ENCODE results near the gene TOPAZ1.
"Not testable (repeated sequence)": the region's sequence is repeated elsewhere in the genome, so short reads cannot be mapped to it uniquely, and the experiment has no call there.

TOPAZ1 gene

DNA sequence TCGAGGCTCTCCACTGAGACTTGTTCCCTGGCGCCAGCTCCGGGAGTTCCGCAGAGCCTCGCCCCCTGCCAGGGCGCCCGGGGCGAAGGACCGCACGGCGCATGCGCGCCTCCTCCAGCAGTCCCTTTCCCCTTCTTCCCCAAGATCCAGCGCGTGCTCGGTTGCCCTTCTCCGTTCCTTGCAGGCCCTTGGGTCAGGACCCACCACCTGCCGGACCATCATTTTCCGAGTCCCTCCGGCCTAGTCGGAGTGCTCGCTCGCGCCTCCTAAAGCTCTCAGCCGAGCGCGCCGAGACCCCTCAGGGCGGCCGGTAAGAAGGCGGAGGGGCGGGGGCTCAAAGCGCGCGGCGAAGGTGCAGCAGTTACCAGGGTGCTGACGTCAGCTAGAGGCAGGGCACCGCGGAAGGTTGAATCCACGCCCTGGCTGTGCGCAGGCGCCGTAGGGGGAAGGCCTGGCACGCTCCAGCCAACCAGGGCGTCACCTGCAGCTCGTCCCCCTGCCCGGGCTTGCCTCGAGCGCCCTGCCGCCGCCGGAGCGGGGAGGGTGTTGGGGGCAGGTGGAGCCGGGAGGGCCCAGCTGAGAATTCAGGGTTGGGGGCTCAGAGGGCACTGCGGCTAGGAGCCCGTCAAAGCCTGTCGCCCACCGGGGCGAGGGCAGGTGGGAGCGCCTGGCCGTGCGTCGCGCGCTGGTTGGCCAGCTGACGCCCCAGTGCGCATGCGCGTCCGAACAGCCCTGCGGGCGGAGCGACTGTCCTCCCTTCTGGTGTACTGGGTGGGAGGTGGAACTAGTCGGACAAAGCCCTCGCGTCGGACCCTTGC lies 96.5 kb downstream of the TOPAZ1 start, which contains the start of gene TCAIM:
Gene TCAIM, plus strand, starts transcription at position 757 of the 818 bp plus-strand sequence. CDS start 16,017 bp downstream, outside the sequence.
- TF ChIP-seq, protein P1, sequence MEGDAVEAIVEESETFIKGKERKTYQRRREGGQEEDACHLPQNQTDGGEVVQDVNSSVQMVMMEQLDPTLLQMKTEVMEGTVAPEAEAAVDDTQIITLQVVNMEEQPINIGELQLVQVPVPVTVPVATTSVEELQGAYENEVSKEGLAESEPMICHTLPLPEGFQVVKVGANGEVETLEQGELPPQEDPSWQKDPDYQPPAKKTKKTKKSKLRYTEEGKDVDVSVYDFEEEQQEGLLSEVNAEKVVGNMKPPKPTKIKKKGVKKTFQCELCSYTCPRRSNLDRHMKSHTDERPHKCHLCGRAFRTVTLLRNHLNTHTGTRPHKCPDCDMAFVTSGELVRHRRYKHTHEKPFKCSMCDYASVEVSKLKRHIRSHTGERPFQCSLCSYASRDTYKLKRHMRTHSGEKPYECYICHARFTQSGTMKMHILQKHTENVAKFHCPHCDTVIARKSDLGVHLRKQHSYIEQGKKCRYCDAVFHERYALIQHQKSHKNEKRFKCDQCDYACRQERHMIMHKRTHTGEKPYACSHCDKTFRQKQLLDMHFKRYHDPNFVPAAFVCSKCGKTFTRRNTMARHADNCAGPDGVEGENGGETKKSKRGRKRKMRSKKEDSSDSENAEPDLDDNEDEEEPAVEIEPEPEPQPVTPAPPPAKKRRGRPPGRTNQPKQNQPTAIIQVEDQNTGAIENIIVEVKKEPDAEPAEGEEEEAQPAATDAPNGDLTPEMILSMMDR (IDR thresholded peaks at IDR 0.05), result no peak
- peak within 1 kb of the TSS; percentile 88 for H3K4me3 ChIP-seq
- DNase-seq (ENCODE audit: low spot score), result peak; percentile 99
- peak within 1 kb of the TSS; percentile 96 to 98 for H3K27ac ChIP-seq

DNA sequence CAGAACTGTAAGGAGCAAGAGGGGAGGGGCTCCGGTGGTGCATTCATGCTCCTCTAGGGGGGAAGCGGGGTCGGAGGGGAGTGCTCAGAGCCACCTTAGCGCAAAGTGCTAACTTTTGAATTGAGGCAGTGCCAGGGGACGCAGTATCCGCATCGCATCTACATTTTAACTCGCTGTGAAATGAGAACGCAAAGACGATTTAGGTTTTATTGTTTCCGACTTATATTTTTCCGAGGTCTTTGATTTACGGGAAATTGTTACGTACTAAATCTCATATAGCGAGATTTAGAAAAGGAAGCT lies 97.1 kb downstream of the TOPAZ1 start:
- H3K4me3 ChIP-seq, result peak overlapping the region; percentile 88
- peak overlapping the region; percentile 96 to 98 for H3K27ac ChIP-seq
- TF ChIP-seq, protein P1 (IDR thresholded peaks at IDR 0.05), result no peak
- no peak for DNase-seq (ENCODE audit: low spot score)

DNA sequence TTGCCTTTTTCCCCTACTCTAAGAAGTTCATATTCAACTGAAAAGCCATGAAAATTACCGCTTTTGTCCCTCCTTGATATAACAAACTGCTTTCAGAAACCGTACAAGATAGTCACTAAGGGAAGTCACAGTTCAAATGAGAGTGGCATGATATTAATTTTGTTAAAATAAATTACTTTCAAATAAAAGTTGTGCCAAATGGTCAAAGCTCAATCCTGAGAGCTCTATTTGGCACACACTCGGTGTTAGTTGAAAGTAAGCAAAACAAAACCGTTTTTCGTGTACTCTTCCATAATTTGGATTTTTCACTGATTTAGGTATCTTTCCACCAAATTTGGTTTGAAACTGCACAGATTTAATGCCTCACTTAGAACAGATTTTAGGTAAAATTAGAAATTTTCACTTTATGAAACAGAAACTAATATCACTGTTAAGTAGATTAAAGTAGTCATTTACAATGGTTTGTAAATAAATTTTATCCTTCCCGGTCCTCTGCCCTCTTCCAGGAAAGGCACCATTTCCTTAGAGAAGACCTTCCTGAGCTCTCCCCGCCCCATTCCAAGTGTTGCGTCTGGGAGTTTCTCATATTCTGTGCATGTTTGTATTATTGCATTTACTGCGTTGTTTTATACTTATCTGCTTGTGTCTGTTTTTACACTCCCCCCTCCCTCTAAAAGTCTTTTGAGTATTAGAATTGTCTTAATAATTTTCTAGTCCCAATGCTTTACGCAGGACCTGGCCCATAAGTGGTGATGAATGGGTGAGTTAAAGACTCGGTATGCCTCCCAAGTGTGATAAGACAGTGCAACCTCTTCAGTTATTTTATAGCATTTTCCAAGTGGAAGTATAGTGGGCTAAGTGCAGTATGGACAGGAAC lies 97.7 kb downstream of the TOPAZ1 start:
- TF ChIP-seq, protein P1 (IDR thresholded peaks at IDR 0.05), result no peak
- Histone ChIP-seq H3K27ac (peak overlapping the region; percentile 96 to 98), H3K4me3 (peak overlapping the region; percentile 88)
- no peak for DNase-seq (ENCODE audit: low spot score)

DNA sequence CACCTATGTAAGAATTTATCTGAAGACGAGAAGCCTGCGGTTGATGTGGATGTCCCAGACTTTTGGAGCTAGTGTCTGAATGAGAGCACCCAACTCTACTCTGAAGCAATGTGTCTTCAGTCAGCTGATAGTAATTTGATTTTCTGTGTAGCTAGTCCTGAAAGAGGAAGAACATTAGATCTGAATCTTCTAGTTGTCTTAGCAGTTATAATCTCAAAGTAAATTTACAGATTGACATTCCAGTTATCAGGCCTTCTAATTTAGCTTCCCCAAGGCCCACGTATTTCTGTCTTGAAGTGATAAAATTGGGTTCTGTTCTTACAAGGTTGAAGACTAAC lies 98.3 kb downstream of the TOPAZ1 start:
- DNase-seq (ENCODE audit: low spot score), result no peak
- Histone ChIP-seq H3K27ac (peak overlapping the region; percentile 42 to 96), H3K4me3 (peak overlapping the region; percentile 88)
- TF ChIP-seq, protein P1 (IDR thresholded peaks at IDR 0.05), result no peak

DNA sequence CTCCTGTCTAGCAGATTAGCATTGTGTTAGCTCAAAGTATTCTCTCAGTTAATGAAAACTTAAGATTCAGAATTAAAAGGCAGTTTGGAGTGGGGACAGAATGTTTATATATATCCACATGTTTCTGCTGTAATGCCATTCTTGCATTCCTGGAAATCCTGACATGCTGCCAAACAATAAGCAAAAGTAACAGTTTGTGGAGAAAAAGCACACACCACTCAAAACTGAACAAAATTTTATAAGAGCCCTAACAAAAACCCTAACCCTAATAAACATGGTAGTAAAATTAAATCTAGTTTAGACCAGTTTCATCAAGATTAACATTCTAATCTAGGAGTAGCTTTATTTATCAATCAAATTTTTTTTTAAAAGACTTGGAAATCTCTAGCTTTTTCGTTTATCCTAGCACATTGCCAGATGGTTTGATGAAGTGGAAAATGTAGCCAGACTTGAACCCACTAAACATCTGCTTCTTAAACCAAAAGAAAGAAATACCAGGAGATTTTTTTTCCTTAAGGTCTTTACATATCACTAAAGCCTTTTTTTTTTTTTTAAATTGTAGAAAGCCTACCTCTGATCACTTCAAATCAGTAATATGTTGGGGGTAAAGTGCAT lies 100.6 kb downstream of the TOPAZ1 start:
- no peak for DNase-seq (ENCODE audit: low spot score)
- Histone ChIP-seq H3K4me3 (no peak overlapping the region), H3K27ac (peak overlapping the region; percentile 55 to 65)
- TF ChIP-seq, protein P1 (IDR thresholded peaks at IDR 0.05), result no peak

DNA sequence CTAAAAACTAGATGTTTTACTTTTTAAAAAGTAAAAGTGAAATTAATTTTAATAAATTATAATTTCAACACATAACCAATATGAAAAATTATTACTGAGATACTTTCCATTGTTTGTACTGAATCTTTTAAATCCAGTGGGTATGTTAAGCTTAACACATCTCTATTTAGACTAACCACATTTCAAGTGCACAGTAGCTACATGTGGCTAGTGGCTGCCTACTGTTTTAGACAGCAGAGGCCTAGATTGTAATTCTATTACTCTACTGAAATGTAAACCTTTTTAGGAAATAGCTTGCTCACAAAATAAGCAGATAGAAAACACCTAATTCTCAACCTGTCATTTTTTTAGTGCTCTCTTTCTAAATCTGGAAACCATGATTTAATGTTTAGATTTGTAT lies 101.7 kb downstream of the TOPAZ1 start:
- Histone ChIP-seq H3K4me3 (no peak overlapping the region), H3K27ac (no peak overlapping the region)
- no peak for DNase-seq (ENCODE audit: low spot score)
- TF ChIP-seq, protein P1 (IDR thresholded peaks at IDR 0.05), result no peak

DNA sequence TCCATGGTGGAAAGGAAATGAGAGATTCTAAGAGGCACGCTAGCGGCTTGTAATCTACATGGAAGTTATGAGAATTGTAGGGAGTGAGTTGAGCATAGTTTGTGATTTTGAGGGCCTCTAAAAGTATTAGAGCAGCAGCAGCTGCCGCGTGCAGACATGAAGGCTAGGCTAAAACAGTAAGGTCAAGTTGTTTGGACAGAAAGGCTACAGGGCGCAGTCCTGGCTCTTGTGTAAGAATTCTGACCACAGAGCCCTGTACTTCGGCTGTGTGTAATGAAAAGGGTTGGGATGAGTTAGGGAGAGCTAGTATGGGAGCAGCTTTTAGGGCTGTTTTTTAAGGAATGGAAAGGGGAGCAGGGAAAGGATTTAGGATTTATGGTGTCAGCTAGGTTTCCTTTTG lies 104.9 kb downstream of the TOPAZ1 start:
- H3K27ac ChIP-seq; DNase-seq (ENCODE audit: low spot score); H3K4me3 ChIP-seq: not testable (repeated sequence)
